MG63 (cell line): ENCODE measurements around the gene NFYC. TPM values are rescaled to one million over a fixed set of nuclear protein-coding genes. Genes with fewer than 3 reads are reported as not detected.

Experiments used
- DNase-seq: peaks from one replicate; pipeline ENCODE4 v3.0.0-alpha.2; 2020
- H3K27me3 ChIP-seq: fragments of 250-450 bp; sonication (Bioruptor Pico); 2 replicates; pipeline ENCODE4 v1.5.1; 2020; ENCODE audit warnings: mild to moderate bottlenecking, moderate library complexity
- H3K36me3 ChIP-seq: fragments of 250-450 bp; sonication (Bioruptor Pico); 2 replicates; pipeline ENCODE4 v1.5.1; 2020; ENCODE audit warnings: mild to moderate bottlenecking, moderate library complexity
- H3K4me3 ChIP-seq: fragments of 250-450 bp; sonication (Bioruptor Pico); 2 replicates; pipeline ENCODE4 v1.5.1; 2020; ENCODE audit warnings: mild to moderate bottlenecking, moderate library complexity
- H3K9me3 ChIP-seq: fragments of 250-450 bp; sonication (Bioruptor Pico); 2 replicates; pipeline ENCODE4 v1.5.1; 2020; ENCODE audit warnings: mild to moderate bottlenecking, moderate library complexity
- total RNA-seq: library from RNA; depleted of rRNA; stranded (reverse); fragments of >200 nt; shearing (Covaris generic); gene quantifications from 2 replicates; pipeline ENCODE4 v1.2.3, GENCODE V29; 2014; ENCODE audit warnings: low replicate concordance

Gene NFYC
- total RNA-seq, 1 experiment from 2014 or later: 16.4 TPM

- DNase-seq: peak; percentile 76
- H3K27me3 ChIP-seq: no peaks in the 10 kb centered on the region
Observed at GRCh38 chr1:40802078-40802741, 110.7 kb downstream of the NFYC start.

GRCh38 chr1:40802742-40803113 lies 111.2 kb downstream of the NFYC start:
- no peaks in the 10 kb centered on the region for H3K36me3 ChIP-seq
- DNase-seq: no peak
- no peaks in the 10 kb centered on the region for H3K27me3 ChIP-seq
- no peak overlapping the region for H3K4me3 ChIP-seq
- H3K9me3 ChIP-seq: no peaks in the 10 kb centered on the region

More at GRCh38 chr1:40802078-40802741, 110.7 kb downstream of the NFYC start:
- Histone ChIP-seq H3K36me3 (no peaks in the 10 kb centered on the region), H3K9me3 (no peaks in the 10 kb centered on the region), H3K4me3 (peak overlapping the region; percentile 33)

DNA sequence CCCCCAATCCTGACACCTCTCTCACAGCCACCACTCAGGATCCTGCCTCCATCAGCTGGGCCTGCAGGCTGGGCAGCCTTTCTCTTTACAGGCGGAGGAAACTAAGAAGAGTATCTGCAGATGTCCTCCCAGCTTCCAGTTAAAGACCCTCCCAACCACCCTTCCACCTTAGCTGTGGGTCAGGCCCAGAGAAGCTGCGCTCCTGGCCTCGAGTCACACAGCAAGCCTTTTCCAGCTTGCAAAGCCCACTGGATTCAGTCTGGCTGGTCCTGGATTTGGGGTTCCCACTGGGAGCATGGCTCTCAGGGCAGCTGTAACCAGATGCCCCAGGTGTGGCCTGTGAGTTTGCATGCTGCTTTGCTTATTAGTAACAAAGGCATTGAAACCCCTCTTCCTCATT lies 111.9 kb downstream of the NFYC start:
- no peaks in the 10 kb centered on the region for H3K27me3 ChIP-seq
- H3K4me3 ChIP-seq: no peak overlapping the region
- no peaks in the 10 kb centered on the region for H3K36me3 ChIP-seq
- H3K9me3 ChIP-seq: no peaks in the 10 kb centered on the region
- no peak for DNase-seq

GRCh38 chr1:40803902-40804301 lies 112.4 kb downstream of the NFYC start:
- Histone ChIP-seq H3K27me3 (no peaks in the 10 kb centered on the region), H3K4me3 (no peak overlapping the region), H3K36me3 (no peaks in the 10 kb centered on the region), H3K9me3 (no peaks in the 10 kb centered on the region)
- DNase-seq: no peak

- no peaks in the 10 kb centered on the region for H3K27me3 ChIP-seq
- no peak overlapping the region for H3K4me3 ChIP-seq
- no peaks in the 10 kb centered on the region for H3K36me3 ChIP-seq
- no peak for DNase-seq
- H3K9me3 ChIP-seq: no peaks in the 10 kb centered on the region
Observed at GRCh38 chr1:40806240-40806639, 114.7 kb downstream of the NFYC start.

GRCh38 chr1:40806731-40807695 lies 115.5 kb downstream of the NFYC start:
- Histone ChIP-seq H3K9me3 (no peaks in the 10 kb centered on the region), H3K27me3 (no peaks in the 10 kb centered on the region), H3K36me3 (no peaks in the 10 kb centered on the region), H3K4me3 (no peak overlapping the region)
- no peak for DNase-seq

GRCh38 chr1:40808002-40808401 lies 116.5 kb downstream of the NFYC start:
- H3K9me3 ChIP-seq: no peaks in the 10 kb centered on the region
- H3K36me3 ChIP-seq: no peaks in the 10 kb centered on the region
- no peak for DNase-seq
- no peaks in the 10 kb centered on the region for H3K27me3 ChIP-seq
- H3K4me3 ChIP-seq: no peak overlapping the region

DNA sequence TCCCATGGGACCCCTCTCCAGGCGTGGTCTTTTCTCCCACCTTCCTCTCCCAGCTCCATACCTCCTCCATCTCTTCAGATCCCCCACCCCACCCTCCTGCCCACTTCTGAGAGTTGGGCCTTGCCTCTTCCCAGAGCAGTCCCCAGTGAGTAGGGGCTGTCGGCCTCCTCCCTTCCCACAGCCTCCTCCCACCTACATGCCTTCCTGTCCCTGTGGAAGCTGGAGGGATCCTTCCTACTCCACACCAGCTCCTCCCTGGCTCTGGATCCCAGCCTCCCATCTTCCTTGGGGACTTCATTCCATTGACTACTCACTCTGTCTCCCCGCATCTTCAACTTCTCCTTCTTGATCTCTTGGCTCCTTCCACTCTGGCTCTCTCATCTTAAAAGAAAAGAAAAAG lies 116.9 kb downstream of the NFYC start:
- no peaks in the 10 kb centered on the region for H3K36me3 ChIP-seq
- no peak overlapping the region for H3K4me3 ChIP-seq
- H3K27me3 ChIP-seq: no peaks in the 10 kb centered on the region
- DNase-seq: no peak
- no peaks in the 10 kb centered on the region for H3K9me3 ChIP-seq

- Histone ChIP-seq H3K4me3 (no peak overlapping the region), H3K9me3 (no peaks in the 10 kb centered on the region), H3K27me3 (no peaks in the 10 kb centered on the region), H3K36me3 (no peaks in the 10 kb centered on the region)
- no peak for DNase-seq
Observed at GRCh38 chr1:40808909-40809308, 117.4 kb downstream of the NFYC start.

GRCh38 chr1:40810927-40811326 lies 119.4 kb downstream of the NFYC start:
- no peaks in the 10 kb centered on the region for H3K36me3 ChIP-seq
- no peak overlapping the region for H3K4me3 ChIP-seq
- no peaks in the 10 kb centered on the region for H3K27me3 ChIP-seq
- no peak for DNase-seq
- no peaks in the 10 kb centered on the region for H3K9me3 ChIP-seq

DNA sequence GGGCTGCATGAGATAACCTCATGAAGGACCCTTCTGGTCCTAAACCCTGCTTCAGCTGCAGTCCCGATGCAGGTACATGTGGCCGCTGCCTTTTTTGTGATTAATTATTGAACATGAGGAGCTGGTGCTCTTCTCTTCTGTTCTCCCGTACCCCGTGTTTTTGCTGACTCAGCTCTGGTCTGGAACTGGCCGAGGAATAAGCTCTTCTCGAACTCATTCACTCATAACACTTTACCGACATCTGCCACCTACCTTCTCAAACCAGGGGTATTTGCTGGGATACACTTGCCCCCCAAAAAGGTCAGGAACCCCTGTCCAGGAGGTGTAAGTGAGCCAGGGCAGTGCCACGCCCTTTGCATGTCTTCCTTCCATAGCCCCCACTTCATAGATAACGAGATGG lies 123.9 kb downstream of the NFYC start:
- Histone ChIP-seq H3K27me3 (no peaks in the 10 kb centered on the region), H3K9me3 (no peaks in the 10 kb centered on the region), H3K4me3 (no peak overlapping the region), H3K36me3 (no peaks in the 10 kb centered on the region)
- no peak for DNase-seq

DNA sequence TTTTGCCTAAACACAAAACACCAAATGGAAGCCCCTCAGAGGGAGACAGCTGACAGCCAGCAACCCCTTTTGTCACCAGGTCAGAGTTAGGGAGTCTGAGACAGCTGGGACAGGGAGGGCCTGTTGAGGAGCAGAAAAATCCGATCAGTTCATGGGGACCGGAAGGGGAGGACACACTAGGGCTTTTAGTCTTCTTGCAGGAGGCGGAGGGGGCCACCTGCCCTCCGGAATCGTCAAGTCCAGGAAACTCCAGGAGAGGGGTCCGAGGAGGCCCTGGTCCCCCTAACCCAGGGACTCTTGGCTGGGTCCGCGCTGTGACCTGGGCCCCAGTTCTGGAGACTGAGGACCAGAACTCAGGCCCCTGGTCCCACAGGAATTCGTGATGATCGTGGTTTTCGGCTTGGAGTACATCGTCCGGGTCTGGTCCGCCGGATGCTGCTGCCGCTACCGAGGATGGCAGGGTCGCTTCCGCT lies 126.3 kb downstream of the NFYC start:
- Histone ChIP-seq H3K27me3 (no peaks in the 10 kb centered on the region), H3K4me3 (no peak overlapping the region)
- DNase-seq: no peak

DNA sequence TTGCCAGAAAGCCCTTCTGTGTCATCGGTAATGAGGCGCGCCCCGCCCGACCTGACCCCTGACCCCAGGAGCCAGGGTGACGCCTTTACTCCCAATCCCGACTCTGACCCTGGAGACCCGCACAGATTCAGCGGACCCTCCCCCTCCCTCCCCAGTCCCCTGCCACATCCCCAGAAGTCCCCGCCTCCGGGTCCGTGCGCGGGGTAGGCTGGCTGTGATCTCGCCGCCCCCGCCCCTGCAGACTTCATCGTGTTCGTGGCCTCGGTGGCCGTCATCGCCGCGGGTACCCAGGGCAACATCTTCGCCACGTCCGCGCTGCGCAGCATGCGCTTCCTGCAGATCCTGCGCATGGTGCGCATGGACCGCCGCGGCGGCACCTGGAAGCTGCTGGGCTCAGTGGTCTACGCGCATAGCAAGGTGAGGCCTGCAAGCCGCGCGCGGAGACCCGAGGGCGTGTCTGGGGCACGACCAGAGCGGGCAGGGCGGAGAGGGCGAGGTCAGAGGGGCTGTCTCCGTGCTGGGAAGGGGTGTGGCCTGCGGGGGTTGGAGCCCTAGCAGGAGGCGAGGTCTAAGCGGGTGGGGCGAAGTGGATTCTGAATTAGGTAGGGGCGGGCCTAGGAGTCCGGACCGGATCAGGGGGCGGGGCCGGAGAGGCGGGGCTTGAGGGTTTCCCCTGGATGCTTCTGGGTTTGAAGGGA lies 126.9 kb downstream of the NFYC start:
- DNase-seq: no peak
- H3K36me3 ChIP-seq: no peaks in the 10 kb centered on the region
- H3K4me3 ChIP-seq: no peak overlapping the region
- H3K27me3 ChIP-seq: no peaks in the 10 kb centered on the region
- H3K9me3 ChIP-seq: no peaks in the 10 kb centered on the region

More for the DNA sequence above, 126.3 kb downstream of the NFYC start:
- no peaks in the 10 kb centered on the region for H3K9me3 ChIP-seq
- H3K36me3 ChIP-seq: no peaks in the 10 kb centered on the region

GRCh38 chr1:40819101-40819500 lies 127.6 kb downstream of the NFYC start:
- DNase-seq: no peak
- Histone ChIP-seq H3K36me3 (no peaks in the 10 kb centered on the region), H3K9me3 (no peaks in the 10 kb centered on the region), H3K4me3 (no peak overlapping the region), H3K27me3 (no peaks in the 10 kb centered on the region)

DNA sequence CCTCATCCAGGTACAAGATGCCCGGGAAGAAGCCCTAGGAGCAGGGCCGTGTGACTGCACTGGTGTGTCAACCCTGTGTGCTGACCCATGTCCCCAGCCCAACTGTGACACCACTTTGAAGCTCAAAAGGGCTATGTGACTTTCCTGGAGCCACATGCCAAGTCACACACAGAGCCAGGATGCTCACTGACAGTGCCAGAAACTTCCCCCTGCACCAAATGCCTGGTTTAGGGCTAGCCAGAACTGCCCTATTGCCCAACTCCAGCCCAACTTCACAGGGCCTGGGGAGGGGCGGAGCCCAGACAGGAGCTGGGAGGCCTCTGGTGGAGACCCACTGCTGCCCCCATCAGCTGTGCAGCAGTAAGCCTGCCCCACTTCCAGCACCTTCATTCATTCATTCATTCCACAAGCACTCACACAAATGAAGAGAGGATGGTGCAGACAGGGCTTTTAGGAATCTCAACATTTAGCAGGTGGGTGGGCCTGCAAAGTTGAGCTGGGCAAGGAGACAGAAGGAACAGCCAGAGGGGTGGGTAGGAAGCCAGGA lies 128.8 kb downstream of the NFYC start:
- H3K4me3 ChIP-seq: no peak overlapping the region
- H3K9me3 ChIP-seq: no peaks in the 10 kb centered on the region
- H3K36me3 ChIP-seq: no peaks in the 10 kb centered on the region
- no peak for DNase-seq
- no peaks in the 10 kb centered on the region for H3K27me3 ChIP-seq
